H1 (cell line): ENCODE data around the gene MCM3. TPM values are rescaled to one million over a fixed set of nuclear protein-coding genes. Genes with fewer than 3 reads are reported as not detected.

ENCODE experiments used
- ASH2L ChIP-seq: fragments of 200-600, 300-600 bp; sonication (generic); IDR thresholded peaks from one replicate; pipeline ENCODE4 v1.7.1; 2017; ENCODE audit warnings: low read length
- EP300 ChIP-seq, 2 experiments: IDR thresholded peaks; 1 replicate in 1 of 2; 2 replicates in 1 of 2; pipeline ENCODE4 v1.6.1; 2011 to 2012; ENCODE audit warnings: low read depth in 2 of 2, low read length in 2 of 2, mild to moderate bottlenecking in 2 of 2, borderline replicate concordance in 1 of 2, inconsistent platforms in 1 of 2, moderate library complexity in 1 of 2
- KDM1A ChIP-seq: fragments of 200-600, 300-600 bp; sonication (generic); IDR thresholded peaks from 2 replicates; pipeline ENCODE4 v1.7.1; 2016; ENCODE audit warnings: mild to moderate bottlenecking, low read length, borderline replicate concordance
- MAFK ChIP-seq: IDR thresholded peaks from 2 replicates; pipeline ENCODE4 v1.6.1; 2012; ENCODE audit warnings: low read depth, mild to moderate bottlenecking, improper control_type of control experiment, low read length
- SIRT6 ChIP-seq: IDR thresholded peaks from one replicate; pipeline ENCODE4 v1.7.1; 2012; ENCODE audit warnings: low read length, inconsistent platforms
- SP1 ChIP-seq: IDR thresholded peaks from 2 replicates; pipeline ENCODE4 v1.6.1; 2011; ENCODE audit warnings: low read depth, low read length
- TCF12 ChIP-seq: IDR thresholded peaks from 2 replicates; pipeline ENCODE4 v1.6.1; 2011; ENCODE audit warnings: low read depth, mild to moderate bottlenecking, low read length
- TEAD4 ChIP-seq: IDR thresholded peaks from 2 replicates; pipeline ENCODE4 v1.6.1; 2012; ENCODE audit warnings: low read depth, low read length, inconsistent platforms, mixed read lengths
- USF2 ChIP-seq: IDR thresholded peaks from 2 replicates; pipeline ENCODE4 v1.6.1; 2011; ENCODE audit warnings: low read length, improper control_type of control experiment
- polyA plus RNA-seq, 7 experiments: library from polyadenylated mRNA; depleted of rRNA in 3 of 7; stranded (reverse) in 5 of 7; unstranded in 2 of 7; fragments of >200 nt in 5 of 7; fragments of 200-250 nt in 2 of 7; gene quantifications; 1 replicate in 5 of 7; 2 replicates in 1 of 7; 4 replicates in 1 of 7; pipeline versions ENCODE4 v1.2.1 to v1.2.3, GENCODE V29; 2011 to 2013; ENCODE audit warnings: missing spikeins in 2 of 7, mixed read lengths in 2 of 7
- total RNA-seq: library from RNA; stranded (reverse); fragmentation: NEBNext Ultra II Directional; extraction: Animal tissue kit (Norgen Biotek cat#: 25700); gene quantifications from 2 replicates; pipeline ENCODE4 v1.2.1, GENCODE V29; 2021

MCM3 gene
- total and polyA plus RNA-seq, 2 of the 8 experiments (the other 6 are each of a cell fraction or from before 2014, with no cell fraction given) = 275 to 293 TPM

DNA sequence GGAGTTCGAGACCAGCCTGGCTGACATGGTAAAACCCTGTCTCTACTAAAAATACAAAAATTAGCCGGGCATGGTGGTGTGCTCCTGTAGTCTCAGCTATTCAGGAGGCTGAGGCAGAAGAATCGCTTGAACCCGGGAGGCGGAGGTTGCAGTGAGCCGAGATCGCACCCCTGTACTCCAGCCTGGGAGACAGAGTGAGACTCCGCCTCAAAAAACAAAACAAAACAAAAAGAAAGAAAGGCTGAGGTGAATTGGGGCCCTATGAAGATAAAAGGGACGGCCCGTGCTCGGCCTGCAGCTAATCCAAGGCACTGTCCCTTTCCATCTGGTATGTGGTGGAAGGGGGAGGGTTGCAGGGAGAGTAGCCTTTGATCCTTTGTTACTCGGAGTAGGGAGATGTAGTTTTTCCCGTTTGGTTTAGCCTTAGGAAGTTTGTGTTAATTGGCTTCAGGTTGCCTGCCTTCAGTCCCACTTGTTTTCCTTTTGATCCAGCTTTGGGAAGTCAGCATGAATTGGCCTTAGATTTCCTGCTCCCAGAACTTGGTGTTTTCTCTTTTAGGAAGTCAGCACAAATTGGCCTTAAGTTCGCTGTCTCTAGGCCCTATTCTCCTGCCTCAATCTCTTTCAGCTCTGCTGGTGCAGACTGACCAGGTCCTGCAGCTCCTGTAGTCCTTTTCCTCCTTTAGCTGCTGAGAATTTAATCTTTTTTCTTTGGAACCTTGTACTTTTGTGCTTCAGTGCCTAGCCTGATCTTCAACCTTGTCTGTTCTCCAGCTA is 41.3 kb upstream of the MCM3 start (continued):
- TF ChIP-seq USF2 = no peak
- peak; percentile 92 for TF ChIP-seq ASH2L
- peak in 1 of 2 experiments; percentile 60; a peak in 1 of 3 replicates for TF ChIP-seq EP300 (IDR thresholded peaks at IDR 0.05; ENCODE audit: borderline replicate concordance in 1 of 2, low read depth in 2 of 2, low read length in 2 of 2)
- no peak for TF ChIP-seq SIRT6
- peak; percentile 71; the same call in 1 of the 2 replicates for TF ChIP-seq TCF12
- peak; percentile 80 for TF ChIP-seq TEAD4
- TF ChIP-seq SP1 = peak; percentile 90
- no peak for TF ChIP-seq MAFK
- TF ChIP-seq KDM1A = peak; percentile 53; the same call in 1 of the 2 replicates
